ENCODE results near the gene NFKBIZ. TPM values are rescaled to one million over a fixed set of nuclear protein-coding genes. Genes with fewer than 3 reads are reported as not detected.

The NFKBIZ gene
- total and polyA plus RNA-seq, 9 of the 15 experiments (the other 6 are each of a cell fraction or from before 2014, with no cell fraction given), result 1.2 to 13.7 (median 5.7) TPM

DNA sequence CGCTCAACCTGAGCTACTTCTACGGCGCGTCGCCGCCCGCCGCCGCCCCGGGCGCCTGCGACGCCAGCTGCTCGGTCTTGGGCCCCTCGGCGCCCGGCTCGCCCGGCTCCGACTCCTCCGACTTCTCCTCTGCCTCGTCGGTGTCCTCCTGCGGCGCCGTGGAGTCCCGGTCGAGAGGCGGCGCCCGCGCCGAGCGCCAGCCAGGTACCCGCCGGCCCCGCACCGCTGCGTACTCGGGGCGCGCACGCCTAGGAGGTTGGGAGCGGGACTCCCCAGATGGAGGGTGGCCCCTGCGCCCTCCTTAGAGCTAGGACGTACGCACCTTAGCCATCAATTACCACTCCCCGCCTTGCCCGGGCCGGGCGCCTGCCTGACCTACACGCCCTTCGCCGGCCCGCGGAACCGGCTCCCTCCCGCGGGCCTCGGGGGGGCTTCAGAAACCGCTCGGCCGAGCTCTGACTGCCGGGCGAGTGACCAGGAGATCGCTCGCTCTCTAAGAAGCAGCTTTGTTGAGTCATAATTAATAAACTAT is 466 bp downstream of the NFKBIZ start (continued):
- TF ChIP-seq, protein P1, sequence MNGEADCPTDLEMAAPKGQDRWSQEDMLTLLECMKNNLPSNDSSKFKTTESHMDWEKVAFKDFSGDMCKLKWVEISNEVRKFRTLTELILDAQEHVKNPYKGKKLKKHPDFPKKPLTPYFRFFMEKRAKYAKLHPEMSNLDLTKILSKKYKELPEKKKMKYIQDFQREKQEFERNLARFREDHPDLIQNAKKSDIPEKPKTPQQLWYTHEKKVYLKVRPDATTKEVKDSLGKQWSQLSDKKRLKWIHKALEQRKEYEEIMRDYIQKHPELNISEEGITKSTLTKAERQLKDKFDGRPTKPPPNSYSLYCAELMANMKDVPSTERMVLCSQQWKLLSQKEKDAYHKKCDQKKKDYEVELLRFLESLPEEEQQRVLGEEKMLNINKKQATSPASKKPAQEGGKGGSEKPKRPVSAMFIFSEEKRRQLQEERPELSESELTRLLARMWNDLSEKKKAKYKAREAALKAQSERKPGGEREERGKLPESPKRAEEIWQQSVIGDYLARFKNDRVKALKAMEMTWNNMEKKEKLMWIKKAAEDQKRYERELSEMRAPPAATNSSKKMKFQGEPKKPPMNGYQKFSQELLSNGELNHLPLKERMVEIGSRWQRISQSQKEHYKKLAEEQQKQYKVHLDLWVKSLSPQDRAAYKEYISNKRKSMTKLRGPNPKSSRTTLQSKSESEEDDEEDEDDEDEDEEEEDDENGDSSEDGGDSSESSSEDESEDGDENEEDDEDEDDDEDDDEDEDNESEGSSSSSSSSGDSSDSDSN (IDR thresholded peaks at IDR 0.05; ENCODE audit: borderline replicate concordance in 1 of 2, low read depth in 2 of 2, low read length in 2 of 2), result peak in 1 of 2 experiments; percentile 87; a peak in 2 of 4 replicates
- TF ChIP-seq MYC (IDR thresholded peaks at IDR 0.05; ENCODE audit: low read depth, low read length) (peak; percentile 2; the same call in 1 of the 2 replicates), MYC (CRISPR knock-in tag; IDR thresholded peaks at IDR 0.05; ENCODE audit: borderline replicate concordance, low read depth) (no peak), SMAD4 (CRISPR knock-in tag; conservative IDR thresholded peaks at IDR 0.05) (no peak; the same call in 1 of the 2 replicates), ZFX (CRISPR knock-in tag; IDR thresholded peaks at IDR 0.05) (peak; percentile 40), FIP1L1 (IDR thresholded peaks at IDR 0.05; ENCODE audit: low read depth, low read length, poor library complexity, severe bottlenecking) (peak; percentile 72), GTF2E2 (tag; IDR thresholded peaks at IDR 0.05) (peak; percentile 79; the same call in 1 of the 2 replicates), ZNF282 (CRISPR knock-in tag; IDR thresholded peaks at IDR 0.05) (no peak), POLR2H (tag; IDR thresholded peaks at IDR 0.05; ENCODE audit: low read depth) (no peak; the same call in 1 of the 2 replicates), L3MBTL2 (IDR thresholded peaks at IDR 0.05) (peak; percentile 42; the same call in 1 of the 2 replicates), CHD1 (IDR thresholded peaks at IDR 0.05; ENCODE audit: low read length) (peak; percentile 60), ARID1B (IDR thresholded peaks at IDR 0.05) (no peak), GABPB1 (CRISPR knock-in tag; IDR thresholded peaks at IDR 0.05) (0 out of 2 replicates have a peak, but pooled peaks have one; percentile 10), NRF1 (conservative IDR thresholded peaks at IDR 0.05 in 1 of 2, IDR thresholded peaks at IDR 0.05 in 1 of 2) (peak; percentile 53 to 65), PCBP2 (IDR thresholded peaks at IDR 0.05; ENCODE audit: low read depth, low read length, poor library complexity, severe bottlenecking) (no peak)
- TF ChIP-seq, protein P2, sequence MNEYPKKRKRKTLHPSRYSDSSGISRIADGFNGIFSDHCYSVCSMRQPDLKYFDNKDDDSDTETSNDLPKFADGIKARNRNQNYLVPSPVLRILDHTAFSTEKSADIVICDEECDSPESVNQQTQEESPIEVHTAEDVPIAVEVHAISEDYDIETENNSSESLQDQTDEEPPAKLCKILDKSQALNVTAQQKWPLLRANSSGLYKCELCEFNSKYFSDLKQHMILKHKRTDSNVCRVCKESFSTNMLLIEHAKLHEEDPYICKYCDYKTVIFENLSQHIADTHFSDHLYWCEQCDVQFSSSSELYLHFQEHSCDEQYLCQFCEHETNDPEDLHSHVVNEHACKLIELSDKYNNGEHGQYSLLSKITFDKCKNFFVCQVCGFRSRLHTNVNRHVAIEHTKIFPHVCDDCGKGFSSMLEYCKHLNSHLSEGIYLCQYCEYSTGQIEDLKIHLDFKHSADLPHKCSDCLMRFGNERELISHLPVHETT (CRISPR knock-in tag; conservative IDR thresholded peaks at IDR 0.05 in 1 of 2, IDR thresholded peaks at IDR 0.05 in 1 of 2), result 0 out of 4 replicates have a peak, but pooled peaks of 1 of the 2 experiments have one; percentile 7
- TF ChIP-seq, protein P3, sequence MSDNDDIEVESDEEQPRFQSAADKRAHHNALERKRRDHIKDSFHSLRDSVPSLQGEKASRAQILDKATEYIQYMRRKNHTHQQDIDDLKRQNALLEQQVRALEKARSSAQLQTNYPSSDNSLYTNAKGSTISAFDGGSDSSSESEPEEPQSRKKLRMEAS (CRISPR knock-in tag; IDR thresholded peaks at IDR 0.05), result 0 out of 2 replicates have a peak, but pooled peaks have one; percentile 3
